HG03432 (cell line): ENCODE data around the gene SLC25A47.
"Not testable (repeated sequence)": the region's sequence is repeated elsewhere in the genome, so short reads cannot be mapped to it uniquely, and the experiment has no call there.

ENCODE experiments used
- ATAC-seq: cut with Tn5 transposase; IDR thresholded peaks from one replicate; pipeline ENCODE4 v1.9.1; 2021; ENCODE audit warnings: mild to moderate bottlenecking, moderate library complexity; ENCODE audit not compliant: unreplicated experiment

SLC25A47 gene

GRCh38 chr14:100304825-100305323 is 18.3 kb upstream of the SLC25A47 start:
- no peak for ATAC-seq

GRCh38 chr14:100305324-100306100 is 17.6 kb upstream of the SLC25A47 start:
- no peak for ATAC-seq

GRCh38 chr14:100306101-100306997 is 16.8 kb upstream of the SLC25A47 start, which contains the start of gene SLC25A29:
Gene SLC25A29 (minus strand): TSS chr14:100306444. CDS start chr14:100306232, 212 bp downstream.
- peak; percentile 90 for ATAC-seq

GRCh38 chr14:100306998-100307765 is 16.0 kb upstream of the SLC25A47 start:
- ATAC-seq = peak; percentile 20

GRCh38 chr14:100307766-100308426 is 15.2 kb upstream of the SLC25A47 start:
- no peak for ATAC-seq

- ATAC-seq = not testable (repeated sequence)
Observed at GRCh38 chr14:100308427-100308792, 14.7 kb upstream of the SLC25A47 start.

GRCh38 chr14:100309028-100309737 is 14.0 kb upstream of the SLC25A47 start:
- ATAC-seq = no peak

- not testable (repeated sequence) for ATAC-seq
Observed at GRCh38 chr14:100312110-100312876, 10.8 kb upstream of the SLC25A47 start.

GRCh38 chr14:100312877-100313400 is 10.2 kb upstream of the SLC25A47 start:
- no peak for ATAC-seq

- ATAC-seq = no peak
Observed at GRCh38 chr14:100313464-100314230, 9.5 kb upstream of the SLC25A47 start.

GRCh38 chr14:100314724-100315123 is 8.4 kb upstream of the SLC25A47 start:
- ATAC-seq = no peak

- ATAC-seq = no peak
Observed at GRCh38 chr14:100317389-100317788, 5.8 kb upstream of the SLC25A47 start.

- peak; percentile 91 for ATAC-seq
Observed at GRCh38 chr14:100317912-100318808, 5.0 kb upstream of the SLC25A47 start.

- ATAC-seq = no peak
Observed at GRCh38 chr14:100320157-100320856, 2.8 kb upstream of the SLC25A47 start.

- ATAC-seq = no peak
Observed at GRCh38 chr14:100321473-100322137, 1.5 kb upstream of the SLC25A47 start.
